OCI-LY7 (cell line): ENCODE data around the gene RNF43. TPM values are rescaled to one million over a fixed set of nuclear protein-coding genes. Genes with fewer than 3 reads are reported as not detected.

Experiments
- BruUV-seq: library from RNA; stranded (reverse); fragments of 400-500 nt; replicated peaks from 2 replicates; lab custom pipeline; 2021; lab: Mats Ljungman, UMichigan
- CTCF ChIA-PET: fragments of 300-600 bp; sonication (Branson Sonifier 250); formaldehyde crosslinking; loops from one replicate; lab custom pipeline; 2022; ENCODE audit warnings: antibody characterized with exemption; ENCODE audit not compliant: unreplicated experiment; lab: Charles Lee
- POLR2A ChIA-PET: fragments of 300-600 bp; sonication (Branson Sonifier 250); formaldehyde crosslinking; loops from one replicate; lab custom pipeline; 2022; ENCODE audit warnings: antibody characterized with exemption; lab: Charles Lee
- DNase-seq: peaks from one replicate; pipeline ENCODE4 v3.0.0-alpha.2; 2015; ENCODE audit warnings: low spot score
- H2AFZ ChIP-seq: fragments of 200-600 bp; sonication (generic), shearing (Covaris generic); 2 replicates; pipeline ENCODE4 v1.6.1; 2014; ENCODE audit warnings: mild to moderate bottlenecking, antibody characterized with exemption, low read length, moderate library complexity
- H3K27ac ChIP-seq: fragments of 200-600 bp; sonication (generic); 2 replicates; pipeline ENCODE4 v1.5.1; 2014; ENCODE audit warnings: mixed run types, low read depth, mild to moderate bottlenecking, moderate library complexity, low read length, inconsistent platforms; ENCODE audit not compliant: poor library complexity, severe bottlenecking
- H3K36me3 ChIP-seq: fragments of 200-600 bp; sonication (generic); 2 replicates; pipeline ENCODE4 v1.6.1; 2014; ENCODE audit warnings: mild to moderate bottlenecking, antibody characterized with exemption, low read length, moderate library complexity, mixed read lengths; ENCODE audit not compliant: insufficient read depth
- H3K4me1 ChIP-seq: fragments of 200-600 bp; sonication (generic); 2 replicates; pipeline ENCODE4 v1.5.1; 2014; ENCODE audit warnings: mild to moderate bottlenecking, low read length; ENCODE audit not compliant: insufficient read depth, poor library complexity, severe bottlenecking
- H3K4me2 ChIP-seq: fragments of 200-600 bp; sonication (generic); 2 replicates; pipeline ENCODE4 v1.6.1; 2014; ENCODE audit warnings: mild to moderate bottlenecking, low read length
- H3K4me3 ChIP-seq: fragments of 200-600 bp; sonication (generic); 2 replicates; pipeline ENCODE4 v1.5.1; 2014; ENCODE audit warnings: mild to moderate bottlenecking, low read depth, low read length; ENCODE audit not compliant: poor library complexity, severe bottlenecking
- H3K79me2 ChIP-seq: fragments of 200-600 bp; sonication (generic); 2 replicates; pipeline ENCODE4 v1.6.1; 2016; ENCODE audit warnings: low read depth, mild to moderate bottlenecking, low read length, moderate library complexity, mixed read lengths; ENCODE audit not compliant: insufficient read depth
- H3K9me2 ChIP-seq: fragments of 200-600 bp; sonication (generic); 2 replicates; pipeline ENCODE4 v1.6.1; 2016; ENCODE audit warnings: mild to moderate bottlenecking, low read length, mixed read lengths; ENCODE audit not compliant: insufficient read depth
- H3K9me3 ChIP-seq: fragments of 200-600 bp; sonication (generic); 2 replicates; pipeline ENCODE4 v1.6.1; 2014; ENCODE audit warnings: mild to moderate bottlenecking, mixed run types, low read length, mixed read lengths
- H4K20me1 ChIP-seq: fragments of 200-600 bp; sonication (generic); 2 replicates; pipeline ENCODE4 v1.6.1; 2014; ENCODE audit warnings: mild to moderate bottlenecking, antibody characterized with exemption, low read length, moderate library complexity, mixed read lengths; ENCODE audit not compliant: insufficient read depth
- EZH2phosphoT487 ChIP-seq: fragments of 200-600 bp; sonication (generic); IDR thresholded peaks from 2 replicates; pipeline ENCODE4 v1.6.1; 2018; ENCODE audit warnings: low read depth, borderline replicate concordance, mild to moderate bottlenecking, mixed run types, antibody characterized with exemption, low read length, moderate library complexity, mixed read lengths
- intact Hi-C: fragments of 100-400 bp; cut with micrococcal nuclease; formaldehyde crosslinking; loops from one replicate; pipeline ENCODE4 v1.10.0; 2022; ENCODE audit not compliant: unreplicated experiment
- total RNA-seq, 2 experiments: library from RNA; depleted of rRNA in 1 of 2; stranded (reverse); fragments of >200 nt in 1 of 2; shearing (Covaris generic) in 1 of 2; gene quantifications; 2 replicates each; pipeline ENCODE4 v1.2.3, GENCODE V29; 2014 to 2022
- TF ChIP-seq, protein P1 (sequence below): fragments of 200-600 bp; sonication (generic); conservative IDR thresholded peaks from 2 replicates; pipeline ENCODE4 v1.5.1; 2014; ENCODE audit warnings: mild to moderate bottlenecking, antibody characterized with exemption, low read length, moderate library complexity, mixed read lengths

RNF43 gene
- total RNA-seq, 2 experiments from 2014 or later, result 0.19 to 0.80 TPM

DNA sequence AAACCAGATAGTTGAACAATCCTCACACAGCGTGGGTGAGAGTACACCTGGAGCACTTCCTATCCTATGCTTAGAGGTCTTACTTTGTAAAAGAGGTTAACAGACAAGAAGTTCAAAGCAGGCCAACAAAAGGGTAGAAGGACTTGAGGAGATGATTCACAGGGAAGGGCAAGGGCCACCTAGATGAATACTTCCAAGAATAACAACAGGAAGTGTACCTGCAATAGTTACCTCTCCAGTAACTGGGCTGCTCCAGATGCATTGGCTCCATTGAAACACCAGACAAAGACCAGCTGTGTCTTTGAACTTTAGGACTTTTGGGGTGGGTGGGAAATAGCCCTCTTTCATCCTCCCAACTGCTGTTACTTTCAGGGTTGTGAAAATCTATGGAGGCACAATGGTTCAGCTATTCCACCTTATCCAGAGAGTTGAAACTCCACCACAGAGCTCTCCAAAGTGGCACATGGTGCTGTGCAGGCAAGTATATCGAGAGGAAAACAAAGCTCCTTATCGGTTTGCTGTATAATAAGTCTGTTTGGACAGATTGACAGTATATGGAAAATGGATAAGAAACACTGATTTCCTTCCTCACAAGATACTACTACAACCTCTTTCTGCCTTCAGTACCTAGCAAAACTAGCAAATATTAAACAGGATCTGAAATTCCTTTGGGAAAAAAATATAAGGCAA, 22.7 kb downstream of the RNF43 start:
- CTCF ChIA-PET, result no interaction called here
- no peaks in the 10 kb centered on the region for H3K9me3 ChIP-seq
- H3K27ac ChIP-seq, result no peak overlapping the region
- H3K79me2 ChIP-seq, result no peaks in the 10 kb centered on the region
- intact Hi-C loops, result no loop called here
- no peaks in the 10 kb centered on the region for H3K4me1 ChIP-seq
- no peaks in the 10 kb centered on the region for H4K20me1 ChIP-seq
- H3K36me3 ChIP-seq, result no peaks in the 10 kb centered on the region
- TF ChIP-seq EZH2phosphoT487, result no peak
- TF ChIP-seq, protein P1, sequence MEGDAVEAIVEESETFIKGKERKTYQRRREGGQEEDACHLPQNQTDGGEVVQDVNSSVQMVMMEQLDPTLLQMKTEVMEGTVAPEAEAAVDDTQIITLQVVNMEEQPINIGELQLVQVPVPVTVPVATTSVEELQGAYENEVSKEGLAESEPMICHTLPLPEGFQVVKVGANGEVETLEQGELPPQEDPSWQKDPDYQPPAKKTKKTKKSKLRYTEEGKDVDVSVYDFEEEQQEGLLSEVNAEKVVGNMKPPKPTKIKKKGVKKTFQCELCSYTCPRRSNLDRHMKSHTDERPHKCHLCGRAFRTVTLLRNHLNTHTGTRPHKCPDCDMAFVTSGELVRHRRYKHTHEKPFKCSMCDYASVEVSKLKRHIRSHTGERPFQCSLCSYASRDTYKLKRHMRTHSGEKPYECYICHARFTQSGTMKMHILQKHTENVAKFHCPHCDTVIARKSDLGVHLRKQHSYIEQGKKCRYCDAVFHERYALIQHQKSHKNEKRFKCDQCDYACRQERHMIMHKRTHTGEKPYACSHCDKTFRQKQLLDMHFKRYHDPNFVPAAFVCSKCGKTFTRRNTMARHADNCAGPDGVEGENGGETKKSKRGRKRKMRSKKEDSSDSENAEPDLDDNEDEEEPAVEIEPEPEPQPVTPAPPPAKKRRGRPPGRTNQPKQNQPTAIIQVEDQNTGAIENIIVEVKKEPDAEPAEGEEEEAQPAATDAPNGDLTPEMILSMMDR, result no peak
- no peaks in the 10 kb centered on the region for H3K9me2 ChIP-seq
- no peak overlapping the region for H2AFZ ChIP-seq
- BruUV-seq, result no TSS peak
- no peak overlapping the region for H3K4me2 ChIP-seq
- POLR2A ChIA-PET, result interaction anchor here (0.7 to 1.1 kb wide), 2 partner anchors 14 to 22 kb away, joined by 3 read pairs; no protein-coding TSS in a partner anchor
- no peak for DNase-seq
- H3K4me3 ChIP-seq, result no peak overlapping the region

GRCh38 chr17:58391302-58391984, 25.9 kb downstream of the RNF43 start:
- intact Hi-C loops, result no loop called here
- Histone ChIP-seq H4K20me1 (no peaks in the 10 kb centered on the region), H3K4me2 (no peak overlapping the region), H3K36me3 (no peaks in the 10 kb centered on the region), H3K9me3 (no peaks in the 10 kb centered on the region), H3K9me2 (no peaks in the 10 kb centered on the region), H3K27ac (no peak overlapping the region), H3K79me2 (no peaks in the 10 kb centered on the region), H3K4me1 (peaks cover 5% of the 10 kb centered on the region), H3K4me3 (no peak overlapping the region), H2AFZ (no peak overlapping the region)
- TF ChIP-seq, protein P1, result no peak
- TF ChIP-seq EZH2phosphoT487, result no peak
- no peak for DNase-seq
- BruUV-seq, result no TSS peak
- CTCF ChIA-PET, result no interaction called here
- POLR2A ChIA-PET, result interaction anchor here (0.6 kb wide), 2 partner anchors 16 to 704 kb away, joined by 3 to 7 read pairs; no protein-coding TSS in a partner anchor
